HG03097 (cell line): Measurements from ENCODE around the gene TPD52L2.
"Not testable (repeated sequence)": the region's sequence is repeated elsewhere in the genome, so short reads cannot be mapped to it uniquely, and the experiment has no call there.

Source experiments
- ATAC-seq: cut with Tn5 transposase; IDR thresholded peaks from one replicate; pipeline ENCODE4 v1.9.1; 2021; ENCODE audit not compliant: unreplicated experiment, low FRiP score

The TPD52L2 gene

GRCh38 chr20:63926298-63926697 lies 61.2 kb downstream of the TPD52L2 start:
- ATAC-seq, result no peak

GRCh38 chr20:63929071-63929470 lies 64.0 kb downstream of the TPD52L2 start:
- ATAC-seq, result no peak

DNA sequence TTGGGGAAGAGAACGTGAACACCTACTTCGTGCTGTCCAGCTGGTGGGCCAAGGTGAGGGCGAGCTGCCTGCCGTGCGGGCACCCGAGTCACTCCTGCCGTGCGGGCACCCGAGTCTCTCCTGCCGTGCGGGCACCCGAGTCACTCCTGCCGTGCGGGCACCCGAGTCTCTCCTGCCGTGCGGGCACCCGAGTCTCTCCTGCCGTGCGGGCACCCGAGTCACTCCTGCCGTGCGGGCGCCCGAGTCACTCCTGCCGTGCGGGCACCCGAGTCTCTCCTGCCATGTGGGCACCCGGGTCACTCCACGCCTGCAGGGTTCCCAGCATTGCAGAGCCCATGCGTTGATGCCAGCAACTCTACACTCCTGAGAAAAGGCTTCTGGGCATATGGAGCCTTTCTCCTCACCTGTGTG lies 64.4 kb downstream of the TPD52L2 start:
- not testable (repeated sequence) for ATAC-seq

GRCh38 chr20:63930971-63931553 lies 66.0 kb downstream of the TPD52L2 start:
- ATAC-seq, result no peak

DNA sequence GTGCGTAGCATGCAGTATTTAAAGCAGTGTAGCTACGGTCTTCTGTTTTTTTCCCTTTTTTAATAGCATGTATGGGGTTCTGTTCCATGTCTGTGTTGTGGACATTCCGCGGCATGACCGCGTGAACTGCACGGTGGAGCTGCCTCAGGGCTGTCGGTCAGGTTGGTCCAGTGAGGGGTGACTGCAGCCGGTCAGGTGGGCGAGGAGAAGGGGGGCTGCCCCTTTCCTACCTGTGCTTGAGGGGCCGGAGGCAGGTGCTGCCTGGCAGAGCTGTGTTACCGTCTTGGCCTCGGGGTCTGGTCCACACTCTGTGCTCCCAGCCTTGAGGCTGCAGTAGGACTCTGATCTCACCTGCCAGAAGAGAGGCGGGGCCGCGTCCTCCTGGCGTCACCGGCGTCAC lies 66.7 kb downstream of the TPD52L2 start:
- ATAC-seq, result no peak

DNA sequence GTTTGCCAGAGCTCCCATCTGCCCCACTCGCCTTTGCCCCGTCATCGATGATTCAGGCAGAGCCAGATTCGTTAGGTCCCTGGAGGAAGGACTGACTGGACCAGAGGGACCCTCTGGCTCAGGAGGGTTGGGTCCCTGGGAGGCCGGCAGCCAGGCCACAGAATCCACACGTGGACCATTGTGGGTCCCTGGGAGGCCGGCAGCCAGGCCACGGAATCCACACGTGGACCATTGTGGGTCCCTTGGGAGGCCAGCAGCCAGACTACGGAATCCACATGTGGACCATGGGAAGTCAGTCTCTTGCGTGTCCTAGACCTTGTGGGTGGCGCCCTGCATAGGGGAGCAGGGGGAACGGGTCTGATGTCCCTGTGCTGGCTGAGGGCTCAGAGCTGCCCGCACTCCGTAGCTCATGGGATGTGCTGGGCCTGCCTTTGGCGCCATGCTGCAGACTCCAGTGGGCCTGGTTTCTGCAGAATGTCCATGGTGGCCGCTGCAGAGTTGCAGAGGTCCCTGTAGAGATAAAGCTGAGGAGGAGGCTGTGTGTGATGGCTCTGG lies 67.6 kb downstream of the TPD52L2 start:
- no peak for ATAC-seq

GRCh38 chr20:63933646-63934045 lies 68.6 kb downstream of the TPD52L2 start:
- no peak for ATAC-seq

DNA sequence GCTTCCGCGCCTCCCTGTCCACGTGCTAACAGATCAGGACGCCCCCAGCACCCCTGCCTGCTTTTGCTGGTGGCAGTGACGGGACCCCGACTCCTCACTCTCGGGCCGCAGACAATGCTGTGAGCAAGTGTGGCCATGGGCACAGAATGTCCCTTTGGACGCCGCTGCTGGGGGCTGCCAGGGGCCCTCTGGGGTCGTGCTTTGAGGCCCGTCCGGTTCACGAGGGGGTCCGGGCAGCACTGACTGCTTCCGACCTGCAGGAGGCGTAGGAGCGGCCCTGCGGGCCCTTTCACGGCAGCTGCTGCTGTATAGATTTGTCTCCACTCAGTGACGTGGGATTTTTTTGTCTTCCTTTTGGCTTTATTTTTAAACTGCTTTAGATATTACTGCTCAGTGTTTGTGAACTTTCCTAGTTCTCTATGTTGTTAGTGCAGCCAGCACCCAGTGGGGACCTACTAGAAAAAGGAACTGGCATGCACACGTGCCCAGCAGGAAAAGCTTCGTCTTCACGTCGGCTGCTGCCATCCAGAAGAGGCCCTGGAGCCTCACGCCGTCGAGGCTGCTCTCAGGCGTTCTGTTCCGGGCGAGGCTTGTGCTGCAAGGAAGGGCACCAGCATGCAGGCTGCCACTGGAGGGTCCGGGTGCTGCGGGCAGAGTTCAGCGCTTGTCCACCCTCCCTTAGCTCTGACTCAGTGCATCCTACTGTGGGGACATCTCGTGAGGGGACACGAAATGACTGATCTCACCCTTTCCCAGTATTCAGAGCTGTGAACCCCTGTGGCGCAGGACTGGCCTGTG lies 69.4 kb downstream of the TPD52L2 start:
- ATAC-seq, result no peak

- no peak for ATAC-seq
These were observed 70.4 kb downstream of the TPD52L2 start for GRCh38 chr20:63935447-63935846.

DNA sequence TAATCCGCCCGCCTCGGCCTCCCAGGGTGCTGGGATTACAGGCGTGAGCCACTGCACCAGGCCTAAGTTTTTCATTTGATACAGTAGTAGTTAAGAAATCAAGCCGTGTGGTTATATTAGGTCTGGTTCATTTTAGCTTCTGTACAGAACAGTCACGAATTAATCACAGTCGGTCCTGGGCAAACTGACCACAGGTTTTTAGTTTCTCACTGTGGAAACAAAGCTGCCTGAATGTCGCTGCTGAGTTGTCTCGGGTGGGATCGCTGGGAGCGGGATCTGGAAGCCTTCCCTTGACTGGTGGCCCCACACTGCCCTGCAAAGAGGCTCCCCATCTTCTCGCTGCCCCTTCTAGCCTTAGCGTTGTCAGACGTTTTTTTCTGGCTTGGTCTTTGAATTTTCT lies 72.5 kb downstream of the TPD52L2 start:
- ATAC-seq, result no peak

DNA sequence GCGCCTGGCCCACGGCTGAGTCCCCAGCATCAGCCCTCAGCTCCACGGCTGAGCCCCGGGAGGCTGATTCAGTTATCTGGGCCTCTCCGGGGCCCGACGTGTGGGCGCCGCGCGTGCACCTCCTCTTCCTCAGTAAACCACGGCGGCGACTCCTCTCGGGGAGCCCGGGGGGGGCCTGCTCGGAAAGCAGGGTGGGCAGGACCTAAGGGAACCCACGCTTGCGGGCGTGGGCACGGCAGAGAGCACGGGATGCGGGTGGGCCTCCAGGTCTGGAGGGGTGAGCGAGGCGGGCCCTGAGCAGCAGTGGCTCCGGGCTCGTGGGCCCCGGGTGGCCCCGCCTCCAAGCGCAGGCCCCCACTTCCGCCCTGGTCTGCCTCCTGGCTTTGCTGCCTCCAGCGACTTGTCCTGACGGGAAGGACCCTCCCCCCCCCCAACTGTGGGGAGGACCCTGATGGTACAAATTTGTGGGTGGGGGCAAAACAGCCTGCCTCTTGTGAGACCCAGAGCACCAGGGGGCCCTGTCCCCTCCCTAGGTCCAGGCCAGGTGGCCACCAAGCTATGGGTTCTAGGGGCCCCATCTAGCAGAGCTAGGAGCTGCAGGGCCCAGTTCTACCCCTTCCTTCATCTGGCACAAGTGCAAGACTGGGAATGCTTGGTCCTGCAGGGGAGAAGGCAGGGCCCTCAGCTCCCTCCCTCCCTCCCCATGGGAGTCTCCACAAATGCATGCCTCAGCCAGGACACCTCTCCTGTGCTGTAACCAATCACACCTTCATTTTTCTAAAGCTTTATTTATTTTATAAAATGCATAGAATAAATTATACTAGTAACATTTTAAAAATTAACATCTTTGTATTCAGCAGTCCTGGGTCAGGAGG lies 74.2 kb downstream of the TPD52L2 start:
- ATAC-seq, result no peak

GRCh38 chr20:63940071-63940471 lies 75.0 kb downstream of the TPD52L2 start:
- ATAC-seq, result no peak

DNA sequence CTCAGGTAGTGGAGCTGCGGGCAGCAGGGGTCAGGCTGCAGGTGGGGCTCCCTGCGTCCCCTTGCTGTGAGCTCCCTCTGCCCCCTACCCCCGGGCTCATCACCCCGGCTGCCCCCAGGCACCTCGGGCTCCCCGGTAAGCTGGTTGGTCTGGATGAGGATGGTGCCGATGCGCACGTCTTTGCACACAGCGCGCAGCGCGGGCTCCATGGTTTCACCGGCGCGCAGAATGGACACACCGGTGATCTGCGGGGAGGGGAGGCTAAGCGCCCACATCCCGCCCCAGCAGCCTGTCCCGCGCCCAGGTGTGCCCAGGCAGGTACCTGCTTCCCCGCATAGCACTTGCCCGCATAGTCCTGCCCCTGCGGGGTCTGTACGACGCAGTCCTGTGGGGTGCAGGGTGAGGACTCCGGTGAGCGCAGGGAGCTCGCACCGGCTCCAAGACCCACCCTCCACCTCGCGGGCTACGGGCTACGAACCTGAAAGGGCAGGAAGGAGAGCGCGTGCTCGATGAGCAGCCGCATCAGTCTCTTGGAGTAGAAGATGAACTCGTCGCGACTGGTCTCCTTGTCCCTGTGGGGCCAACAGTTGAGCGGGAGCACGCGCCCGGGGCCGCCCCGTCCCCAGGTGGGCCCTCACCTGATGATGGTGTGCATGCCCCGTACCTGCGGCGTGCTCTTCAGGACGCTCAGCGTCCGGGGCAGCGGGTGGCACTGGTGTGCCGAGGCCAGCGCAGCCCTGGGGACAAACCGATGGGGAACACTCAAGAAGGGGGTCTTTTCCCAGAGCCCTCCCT lies 75.6 kb downstream of the TPD52L2 start:
- ATAC-seq, result no peak
